Natural killer cell (primary cell): ENCODE data around the gene SPHK2. TPM values are rescaled to one million over a fixed set of nuclear protein-coding genes. Genes with fewer than 3 reads are reported as not detected.
A peak's percentile ranks its signal among the peaks of the same experiment; 100 is the strongest.

Experiments used
- ATAC-seq, 3 donors: fragments of 150-1000 bp in 2 of 3; fragments of 200-7000 bp in 1 of 3; cut with Tn5 transposase; 1 replicate in 1 of 3; 2 replicates in 2 of 3; pipeline ENCODE4 v1.10.0; 2021; ENCODE audit warnings: mild to moderate bottlenecking in 2 of 3, moderate library complexity in 2 of 3
- DNase-seq, 2 donors: peaks; one replicate each; pipeline versions ENCODE4 v3.0.0 to v3.0.0-alpha.2; 2013 to 2021; ENCODE audit warnings: mixed read lengths in 1 of 2
- H3K27ac ChIP-seq: one replicate; pipeline ENCODE4 v1.5.1; 2013; ENCODE audit warnings: mild to moderate bottlenecking, low read length
- H3K27me3 ChIP-seq: one replicate; pipeline ENCODE4 v1.6.1; 2013; ENCODE audit warnings: low read length; ENCODE audit not compliant: control insufficient read depth, insufficient read depth
- H3K36me3 ChIP-seq: one replicate; pipeline ENCODE4 v1.6.1; 2013; ENCODE audit warnings: low read length; ENCODE audit not compliant: control insufficient read depth, insufficient read depth
- H3K4me1 ChIP-seq: one replicate; pipeline ENCODE4 v1.6.1; 2013; ENCODE audit warnings: low read length; ENCODE audit not compliant: control insufficient read depth, insufficient read depth
- H3K4me3 ChIP-seq: one replicate; pipeline ENCODE4 v1.5.1; 2013; ENCODE audit warnings: low read length
- H3K9me3 ChIP-seq: one replicate; pipeline ENCODE4 v1.6.1; 2013; ENCODE audit warnings: low read length; ENCODE audit not compliant: control insufficient read depth, insufficient read depth
- H3K27ac Mint-ChIP-seq, 2 donors: one replicate each; pipeline ENCODE4 v1.8.0; 2022; ENCODE audit warnings: mild to moderate bottlenecking in 2 of 2, mixed read lengths in 2 of 2, moderate library complexity in 1 of 2
- H3K27me3 Mint-ChIP-seq, 2 donors: one replicate each; pipeline ENCODE4 v1.8.0; 2022; ENCODE audit warnings: low read depth in 2 of 2, mixed read lengths in 2 of 2
- H3K36me3 Mint-ChIP-seq: one replicate; pipeline ENCODE4 v1.8.0; 2022; ENCODE audit warnings: mixed read lengths
- H3K4me1 Mint-ChIP-seq, 2 donors: one replicate each; pipeline ENCODE4 v1.8.0; 2022; ENCODE audit warnings: mixed read lengths in 2 of 2
- H3K4me3 Mint-ChIP-seq: one replicate; pipeline ENCODE4 v1.8.0; 2022; ENCODE audit warnings: mild to moderate bottlenecking, moderate library complexity, mixed read lengths
- H3K9me3 Mint-ChIP-seq, 2 donors: one replicate each; pipeline ENCODE4 v1.8.0; 2022; ENCODE audit warnings: mixed read lengths in 2 of 2
- WGBS: methylation state at CpG from one replicate; pipeline ENCODE4 v1.1.7; 2013; ENCODE audit warnings: missing lambda C conversion rate; ENCODE audit not compliant: insufficient coverage; 5-methylcytosine and 5-hydroxymethylcytosine counted together
- intact Hi-C: fragments of 100-400 bp; cut with micrococcal nuclease; formaldehyde crosslinking; loops from one replicate; pipeline ENCODE4 v1.14.2; 2022
- total RNA-seq, 4 donors: library from RNA; stranded (reverse); fragments of 120-200 nt in 1 of 4; gene quantifications; one replicate each; pipeline versions ENCODE4 v1.2.3 to v1.2.4, GENCODE V29; 2013 to 2022
- TF ChIP-seq, protein P1 (sequence below): fragments of 200-600 bp; IDR thresholded peaks from one replicate; pipeline ENCODE4 v1.8.0; 2022; ENCODE audit warnings: antibody characterized with exemption

SPHK2 gene
- total RNA-seq, 3 donors from 2014 or later (not counting 1 experiment from before 2014, with no cell fraction given): 18.6 to 28.3 (median 23.2) TPM

- DNase-seq: no peak
- no peak overlapping the region for H3K27ac ChIP-seq
- no peaks in the 10 kb centered on the region for H3K36me3 Mint-ChIP-seq
- intact Hi-C loops: loop anchor here (10.0 kb wide), 1 partner anchor 323 kb away; the partner anchor contains the start of gene FTL
- 99% methylated on average over 2 of the region's 2 CpGs for WGBS
- H3K4me3 Mint-ChIP-seq: no peak overlapping the region
- peaks cover 0 to 4% of the 10 kb centered on the region in 2 donors for H3K9me3 Mint-ChIP-seq
- H3K4me3 ChIP-seq: no peak overlapping the region
- no peaks in the 10 kb centered on the region for H3K27me3 ChIP-seq
- no peaks in the 10 kb centered on the region for H3K9me3 ChIP-seq
- TF ChIP-seq, protein P1, sequence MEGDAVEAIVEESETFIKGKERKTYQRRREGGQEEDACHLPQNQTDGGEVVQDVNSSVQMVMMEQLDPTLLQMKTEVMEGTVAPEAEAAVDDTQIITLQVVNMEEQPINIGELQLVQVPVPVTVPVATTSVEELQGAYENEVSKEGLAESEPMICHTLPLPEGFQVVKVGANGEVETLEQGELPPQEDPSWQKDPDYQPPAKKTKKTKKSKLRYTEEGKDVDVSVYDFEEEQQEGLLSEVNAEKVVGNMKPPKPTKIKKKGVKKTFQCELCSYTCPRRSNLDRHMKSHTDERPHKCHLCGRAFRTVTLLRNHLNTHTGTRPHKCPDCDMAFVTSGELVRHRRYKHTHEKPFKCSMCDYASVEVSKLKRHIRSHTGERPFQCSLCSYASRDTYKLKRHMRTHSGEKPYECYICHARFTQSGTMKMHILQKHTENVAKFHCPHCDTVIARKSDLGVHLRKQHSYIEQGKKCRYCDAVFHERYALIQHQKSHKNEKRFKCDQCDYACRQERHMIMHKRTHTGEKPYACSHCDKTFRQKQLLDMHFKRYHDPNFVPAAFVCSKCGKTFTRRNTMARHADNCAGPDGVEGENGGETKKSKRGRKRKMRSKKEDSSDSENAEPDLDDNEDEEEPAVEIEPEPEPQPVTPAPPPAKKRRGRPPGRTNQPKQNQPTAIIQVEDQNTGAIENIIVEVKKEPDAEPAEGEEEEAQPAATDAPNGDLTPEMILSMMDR: no peak
- no peaks in the 10 kb centered on the region for H3K36me3 ChIP-seq
- no peak overlapping the region for H3K27ac Mint-ChIP-seq
- ATAC-seq: no peak
- H3K4me1 Mint-ChIP-seq: peaks cover 32 to 48% of the 10 kb centered on the region in 2 donors
- peaks cover 0 to 3% of the 10 kb centered on the region in 2 donors for H3K27me3 Mint-ChIP-seq
- H3K4me1 ChIP-seq: peaks cover 42% of the 10 kb centered on the region
Observed at GRCh38 chr19:48641850-48642249, 22.5 kb downstream of the SPHK2 start.

GRCh38 chr19:48642862-48643261 is 23.6 kb downstream of the SPHK2 start:
- Mint-ChIP-seq H3K9me3 (peaks cover 0 to 4% of the 10 kb centered on the region in 2 donors), H3K36me3 (no peaks in the 10 kb centered on the region), H3K4me3 (no peak overlapping the region), H3K27ac (no peak overlapping the region), H3K4me1 (peaks cover 28 to 48% of the 10 kb centered on the region in 2 donors), H3K27me3 (peaks cover 0 to 3% of the 10 kb centered on the region in 2 donors)
- TF ChIP-seq, protein P1: no peak
- intact Hi-C loops: loop anchor here (10.0 kb wide), 1 partner anchor 322 kb away; the partner anchor contains the start of gene FTL
- Histone ChIP-seq H3K4me1 (peaks cover 52% of the 10 kb centered on the region), H3K36me3 (no peaks in the 10 kb centered on the region), H3K27ac (no peak overlapping the region), H3K27me3 (no peaks in the 10 kb centered on the region), H3K9me3 (no peaks in the 10 kb centered on the region), H3K4me3 (no peak overlapping the region)
- WGBS: 93% methylated on average over 5 of the region's 5 CpGs
- DNase-seq (no peak), ATAC-seq (no peak)

- TF ChIP-seq, protein P1: no peak
- no peaks in the 10 kb centered on the region for H3K9me3 Mint-ChIP-seq
- H3K27me3 Mint-ChIP-seq: peaks cover 0 to 3% of the 10 kb centered on the region in 2 donors
- DNase-seq: no peak
- no peak overlapping the region for H3K4me3 ChIP-seq
- H3K4me1 ChIP-seq: peaks cover 51% of the 10 kb centered on the region
- H3K4me3 Mint-ChIP-seq: peak overlapping the region; percentile 31
- 81% methylated on average over 4 of the region's 4 CpGs for WGBS
- H3K4me1 Mint-ChIP-seq: peaks cover 24 to 39% of the 10 kb centered on the region in 2 donors
- no peaks in the 10 kb centered on the region for H3K36me3 ChIP-seq
- ATAC-seq: no peak
- H3K27ac ChIP-seq: no peak overlapping the region
- peak overlapping the region in 1 of 2 donors; percentile 95 for H3K27ac Mint-ChIP-seq
- no peaks in the 10 kb centered on the region for H3K36me3 Mint-ChIP-seq
- intact Hi-C loops: loop anchor here (10.0 kb wide), 1 partner anchor 320 kb away; the partner anchor contains the start of gene FTL
- no peaks in the 10 kb centered on the region for H3K9me3 ChIP-seq
- no peaks in the 10 kb centered on the region for H3K27me3 ChIP-seq
Observed at GRCh38 chr19:48644355-48644754, 25.0 kb downstream of the SPHK2 start.
